Esophagus muscularis mucosa (tissue), 4 donors: ENCODE results near the gene GGT7. TPM values are rescaled to one million over a fixed set of nuclear protein-coding genes. Genes with fewer than 3 reads are reported as not detected.
A peak's percentile ranks its signal among the peaks of the same experiment; 100 is the strongest.

ENCODE experiments used
- DNase-seq: peaks from one replicate; pipeline ENCODE4 v3.0.0-alpha.2; 2017; ENCODE audit errors: extremely low spot score
- H3K27ac ChIP-seq, 4 donors: fragments of 200-600 bp; sonication (generic); replicated peaks in 1 of 4; 1 replicate in 3 of 4; 2 replicates in 1 of 4; pipeline ENCODE4 v1.5.1; 2016 to 2019; ENCODE audit warnings: mild to moderate bottlenecking in 1 of 4
- H3K27me3 ChIP-seq, 4 donors: fragments of 200-600 bp; sonication (generic); one replicate each; pipeline versions ENCODE4 v1.5.1 to v1.6.0; 2016 to 2019
- H3K36me3 ChIP-seq, 4 donors: fragments of 200-600 bp; sonication (generic); one replicate each; pipeline ENCODE4 v1.5.1; 2016 to 2019
- H3K4me1 ChIP-seq, 4 donors: fragments of 200-600 bp; sonication (generic); one replicate each; pipeline ENCODE4 v1.5.1; 2016 to 2019
- H3K4me3 ChIP-seq, 4 donors: fragments of 200-600 bp; sonication (generic); 1 replicate in 2 of 4; 2 replicates in 2 of 4; pipeline ENCODE4 v1.5.1; 2016 to 2019; ENCODE audit warnings: mild to moderate bottlenecking in 4 of 4, moderate library complexity in 1 of 4
- H3K9me3 ChIP-seq, 4 donors: fragments of 200-600 bp; sonication (generic); 1 replicate in 3 of 4; 2 replicates in 1 of 4; pipeline ENCODE4 v1.5.1; 2016 to 2019
- CTCF ChIP-seq, 3 experiments: fragments of 200-600 bp in 2 of 3; fragments of 450-650 bp in 1 of 3; sonication (generic) in 2 of 3; IDR thresholded peaks; one replicate each; pipeline ENCODE4 v1.5.1; 2017 to 2019; ENCODE audit warnings: antibody characterized with exemption in 3 of 3, mild to moderate bottlenecking in 2 of 3, moderate library complexity in 1 of 3
- EP300 ChIP-seq: sonication (generic); formaldehyde crosslinking; IDR thresholded peaks from one replicate; pipeline ENCODE4 v1.6.1; 2017; ENCODE audit warnings: antibody characterized with exemption
- POLR2A ChIP-seq: fragments of 450-650 bp; IDR thresholded peaks from one replicate; pipeline ENCODE4 v1.6.1; 2017; ENCODE audit warnings: antibody characterized with exemption, moderate library complexity, mild to moderate bottlenecking, low read depth
- POLR2AphosphoS5 ChIP-seq, 2 donors: sonication (generic); formaldehyde crosslinking; IDR thresholded peaks; one replicate each; pipeline ENCODE4 v1.6.1; 2017; ENCODE audit warnings: antibody characterized with exemption in 2 of 2
- WGBS: methylation state at CpG from one replicate; pipeline ENCODE4 v1.1.5; 2018; 5-methylcytosine and 5-hydroxymethylcytosine counted together
- intact Hi-C: fragments of 100-400 bp; cut with DNase I; formaldehyde crosslinking; loops from one replicate; pipeline ENCODE4 v1.15.1; 2023
- total RNA-seq, 4 donors: library from RNA; depleted of rRNA; stranded (reverse); fragments of >200 nt; gene quantifications; one replicate each; pipeline versions ENCODE4 v1.1.0 to v1.2.1, GENCODE V29; 2016

GGT7 gene
- total RNA-seq, 4 donors from 2014 or later: 7.6 to 11.9 (median 9.4) TPM

GRCh38 chr20:34829191-34829590, 43.5 kb downstream of the GGT7 start:
- no peaks in the 10 kb centered on the region for H3K9me3 ChIP-seq
- H3K36me3 ChIP-seq: no peaks in the 10 kb centered on the region
- intact Hi-C loops: no loop called here
- H3K4me3 ChIP-seq: no peak overlapping the region
- H3K27ac ChIP-seq: no peak overlapping the region
- no peaks in the 10 kb centered on the region for H3K27me3 ChIP-seq
- 78% methylated on average over 3 of the region's 3 CpGs for WGBS
- DNase-seq: peak; percentile 37
- peaks cover 3 to 11% (median 10%) of the 10 kb centered on the region in 4 donors for H3K4me1 ChIP-seq
- TF ChIP-seq EP300: no peak
- TF ChIP-seq POLR2AphosphoS5 (IDR thresholded peaks at IDR 0.05): no peak
- TF ChIP-seq POLR2A: no peak
- no peak for TF ChIP-seq CTCF (IDR thresholded peaks at IDR 0.05)

GRCh38 chr20:34825530-34826362, 46.9 kb downstream of the GGT7 start, which contains the start of gene NCOA6:
TSS of gene NCOA6 (minus strand) at chr20:34825651. CDS start at chr20:34782355, 43,296 bp downstream.
- no peaks in the 10 kb centered on the region for H3K36me3 ChIP-seq
- H3K27ac ChIP-seq: peak within 1 kb of the TSS; percentile 89 to 93 (median 92)
- DNase-seq: peak; percentile 96
- H3K4me1 ChIP-seq: peaks cover 28 to 44% (median 42%) of the 10 kb centered on the region in 4 donors
- H3K4me3 ChIP-seq: peak within 1 kb of the TSS; percentile 84 to 100 (median 94)
- no peaks in the 10 kb centered on the region for H3K27me3 ChIP-seq
- no peaks in the 10 kb centered on the region for H3K9me3 ChIP-seq
- intact Hi-C loops: no loop called here
- TF ChIP-seq CTCF (IDR thresholded peaks at IDR 0.05): no peak
- peak; percentile 35 to 68 for TF ChIP-seq POLR2AphosphoS5 (IDR thresholded peaks at IDR 0.05)
- 54% methylated on average over 6 of the region's 52 CpGs for WGBS

DNA sequence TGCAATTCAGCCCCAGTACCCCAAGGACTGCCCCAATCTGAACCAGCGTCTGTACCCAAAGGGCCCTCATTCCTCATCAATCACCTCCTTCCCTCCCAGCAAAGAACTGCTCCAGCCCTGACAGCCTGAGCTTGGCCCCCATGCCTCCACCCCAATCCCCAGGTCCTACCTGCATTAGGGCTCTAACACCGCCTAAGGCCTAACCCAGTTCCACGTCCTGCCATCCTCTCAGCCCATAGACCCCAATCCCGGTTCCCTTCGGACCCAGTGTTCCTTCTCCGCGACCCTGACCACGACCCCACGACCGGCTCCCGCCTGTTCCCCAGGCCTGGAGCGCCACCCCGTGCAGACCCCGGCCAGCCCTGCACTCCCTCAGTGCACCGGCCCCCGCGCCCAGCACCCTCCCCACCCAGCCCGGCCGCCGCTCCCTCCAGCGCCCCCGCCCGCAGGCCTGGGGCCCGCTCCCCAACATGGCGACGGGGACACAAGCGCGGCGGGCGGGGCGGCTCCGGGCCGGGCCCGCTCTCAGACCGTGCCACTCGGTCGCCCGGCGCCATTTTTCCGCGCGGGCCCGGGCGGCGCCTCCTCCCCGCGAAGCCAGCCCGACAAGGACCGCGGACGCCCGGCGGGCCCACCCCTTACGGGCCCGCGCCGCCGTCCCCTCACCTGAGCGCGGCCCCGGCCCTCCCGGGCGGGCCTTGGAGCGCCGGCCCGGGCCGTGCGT, 47.7 kb downstream of the GGT7 start:
- under 1% methylated on average over 21 of the region's 68 CpGs for WGBS
- intact Hi-C loops: no loop called here
- H3K36me3 ChIP-seq: no peaks in the 10 kb centered on the region
- H3K27ac ChIP-seq: peak overlapping the region; percentile 89 to 93 (median 92)
- no peaks in the 10 kb centered on the region for H3K9me3 ChIP-seq
- peak overlapping the region; percentile 84 to 100 (median 94) for H3K4me3 ChIP-seq
- H3K4me1 ChIP-seq: peaks cover 34 to 51% (median 49%) of the 10 kb centered on the region in 4 donors
- TF ChIP-seq CTCF (IDR thresholded peaks at IDR 0.05): no peak
- TF ChIP-seq EP300: no peak
- TF ChIP-seq POLR2AphosphoS5 (IDR thresholded peaks at IDR 0.05): no peak
- TF ChIP-seq POLR2A: no peak
- DNase-seq: peak; percentile 90
- no peaks in the 10 kb centered on the region for H3K27me3 ChIP-seq

- intact Hi-C loops: no loop called here
- Histone ChIP-seq H3K27ac (peak overlapping the region; percentile 89 to 93 (median 92)), H3K27me3 (no peaks in the 10 kb centered on the region), H3K36me3 (no peaks in the 10 kb centered on the region), H3K4me3 (peak overlapping the region; percentile 84 to 100 (median 94)), H3K9me3 (no peaks in the 10 kb centered on the region), H3K4me1 (peaks cover 34 to 57% (median 54%) of the 10 kb centered on the region in 4 donors)
- TF ChIP-seq POLR2AphosphoS5 (IDR thresholded peaks at IDR 0.05) (peak; percentile 21 to 72), POLR2A (no peak), EP300 (no peak), CTCF (IDR thresholded peaks at IDR 0.05) (no peak)
- DNase-seq: no peak
- WGBS: 17% methylated on average over 2 of the region's 2 CpGs
Measured at GRCh38 chr20:34824452-34824805, 48.2 kb downstream of the GGT7 start.
